HG02885 (cell line): Measurements from ENCODE around the gene SCRN1.
"Not testable (repeated sequence)": the region's sequence is repeated elsewhere in the genome, so short reads cannot be mapped to it uniquely, and the experiment has no call there.

Experiments
- ATAC-seq: cut with Tn5 transposase; IDR thresholded peaks from one replicate; pipeline ENCODE4 v1.9.1; 2021; ENCODE audit warnings: mild to moderate bottlenecking; ENCODE audit not compliant: unreplicated experiment, poor library complexity

SCRN1 gene

GRCh38 chr7:29971566-29972314 is 17.9 kb downstream of the SCRN1 start:
- no peak for ATAC-seq

GRCh38 chr7:29970158-29970557 is 19.4 kb downstream of the SCRN1 start:
- ATAC-seq, result no peak

- no peak for ATAC-seq
These were observed 19.9 kb downstream of the SCRN1 start for GRCh38 chr7:29969738-29970137.

- no peak for ATAC-seq
These were observed 20.8 kb downstream of the SCRN1 start for GRCh38 chr7:29968683-29969395.

- ATAC-seq, result no peak
These were observed 24.6 kb downstream of the SCRN1 start for GRCh38 chr7:29965030-29965429.

- ATAC-seq, result no peak
These were observed 27.6 kb downstream of the SCRN1 start for GRCh38 chr7:29962035-29962434.

- not testable (repeated sequence) for ATAC-seq
These were observed 28.0 kb downstream of the SCRN1 start for GRCh38 chr7:29961611-29962010.

GRCh38 chr7:29958667-29959358 is 30.8 kb downstream of the SCRN1 start:
- no peak for ATAC-seq

- ATAC-seq, result no peak
These were observed 31.9 kb downstream of the SCRN1 start for GRCh38 chr7:29957521-29958310.

- peak; percentile 25 for ATAC-seq
These were observed 33.1 kb downstream of the SCRN1 start for GRCh38 chr7:29956487-29956836.

GRCh38 chr7:29955799-29956486 is 33.7 kb downstream of the SCRN1 start:
- peak; percentile 79 for ATAC-seq

GRCh38 chr7:29955075-29955792 is 34.4 kb downstream of the SCRN1 start:
- ATAC-seq, result no peak

- ATAC-seq, result no peak
These were observed 35.8 kb downstream of the SCRN1 start for GRCh38 chr7:29953726-29954347.

- no peak for ATAC-seq
These were observed 38.4 kb downstream of the SCRN1 start for GRCh38 chr7:29951206-29951605.

GRCh38 chr7:29950480-29950879 is 39.1 kb downstream of the SCRN1 start:
- no peak for ATAC-seq

GRCh38 chr7:29948587-29948986 is 41.0 kb downstream of the SCRN1 start:
- no peak for ATAC-seq

- no peak for ATAC-seq
These were observed 43.0 kb downstream of the SCRN1 start for GRCh38 chr7:29946428-29947186.

- no peak for ATAC-seq
These were observed 44.3 kb downstream of the SCRN1 start for GRCh38 chr7:29945259-29945809.
